ENCODE results near the gene BMAL1. TPM values are rescaled to one million over a fixed set of nuclear protein-coding genes. Genes with fewer than 3 reads are reported as not detected.

The BMAL1 gene
- total and polyA plus RNA-seq, 2 of the 8 experiments (the other 6 are each of a cell fraction or from before 2014, with no cell fraction given): 6.8 to 6.9 TPM

DNA sequence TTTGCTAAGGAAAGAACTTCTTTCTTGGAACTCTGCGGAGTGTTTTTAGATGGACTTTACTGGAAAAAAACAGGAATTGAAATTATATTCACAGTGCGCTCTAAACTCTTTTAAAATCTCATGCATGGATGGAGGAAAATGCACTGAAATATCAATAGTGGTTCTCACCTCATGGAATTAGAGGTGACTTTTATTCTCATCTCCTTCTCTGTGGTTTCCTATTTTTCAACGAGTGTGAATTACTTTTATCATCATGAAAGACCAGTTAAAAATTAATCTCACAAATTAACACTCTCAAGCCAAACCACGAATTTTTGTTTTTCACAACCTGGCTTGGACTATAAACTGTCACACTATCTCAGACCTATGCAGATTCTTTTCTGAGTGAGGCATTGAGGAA lies 16.6 kb downstream of the BMAL1 start:
- H2BK5ac ChIP-seq (ENCODE audit: low read depth, low read length): no peak overlapping the region
- WGBS, 2 experiments (ENCODE audit: extremely low coverage in 1 of 2, insufficient coverage in 1 of 2, insufficient read length in 1 of 2, insufficient replicate concordance in 2 of 2, low coverage in 1 of 2, low lambda C conversion rate in 2 of 2, missing lambda C conversion rate in 1 of 2): 63% methylated on average over 4 of the region's 4 CpGs; no CpG with 5 or more reads in 1 of the 2 experiments
- no peaks in the 10 kb centered on the region for H3K36me3 ChIP-seq (ENCODE audit: control insufficient read depth in 2 of 4, insufficient read depth in 4 of 4, low read length in 3 of 4)
- H2BK15ac ChIP-seq (ENCODE audit: low read length): no peak overlapping the region
- no peak overlapping the region for H3K4me2 ChIP-seq (ENCODE audit: insufficient read depth in 1 of 2, low read depth in 2 of 2, low read length in 2 of 2)
- no peak overlapping the region for H3K56ac ChIP-seq (replicated peaks; ENCODE audit: insufficient read length, low read depth, low read length)
- no peak overlapping the region for H3K14ac ChIP-seq (ENCODE audit: insufficient read length)
- H3K4me1 ChIP-seq (replicated peaks in 1 of 4; ENCODE audit: control insufficient read depth in 3 of 4, insufficient read depth in 4 of 4, low read length in 3 of 4): no peaks in the 10 kb centered on the region
- no peaks in the 10 kb centered on the region for H3K9me3 ChIP-seq (ENCODE audit: insufficient read depth in 2 of 2, low read depth in 1 of 2, low read length in 1 of 2)
- no peak overlapping the region for H3K9ac ChIP-seq (replicated peaks in 1 of 4; ENCODE audit: extremely low read depth in 1 of 4, low read depth in 3 of 4, low read length in 3 of 4)
- CTCF ChIA-PET (ENCODE audit: partially characterized antibody): interaction anchor here (1.0 to 3.9 kb wide), 3 partner anchors 38 to 84 kb away, joined by 5 to 25 read pairs (median 5); no protein-coding TSS in a partner anchor
- H3K18ac ChIP-seq (ENCODE audit: extremely low read depth, low read length): no peak overlapping the region
- POLR2A ChIA-PET (ENCODE audit: partially characterized antibody): no interaction called here
- FAIRE-seq (no peak), DNase-seq (ENCODE audit: low read depth in 1 of 2, low spot score in 2 of 2) (no peak)
- H3K27me3 ChIP-seq (replicated peaks in 1 of 4; ENCODE audit: control insufficient read depth in 3 of 4, extremely low read depth in 1 of 4, insufficient read depth in 3 of 4, low read length in 3 of 4): no peaks in the 10 kb centered on the region
- no peaks in the 10 kb centered on the region for H3K23me2 ChIP-seq (ENCODE audit: low read depth, low read length)
- H3K4ac ChIP-seq (replicated peaks; ENCODE audit: insufficient read length, low read depth, low read length): no peak overlapping the region
- H4K8ac ChIP-seq (ENCODE audit: extremely low read depth, insufficient read depth, low read length): no peak overlapping the region
- H3K27ac ChIP-seq (ENCODE audit: low read depth, low read length): no peak overlapping the region
- H2BK12ac ChIP-seq (ENCODE audit: low read depth, low read length): no peak overlapping the region
- H2AK5ac ChIP-seq (ENCODE audit: low read depth, low read length): no peak overlapping the region
- H3K79me1 ChIP-seq (ENCODE audit: low read depth, low read length): peaks cover 3% of the 10 kb centered on the region; the same call in 1 of the 2 replicates
- no peak overlapping the region for H4K5ac ChIP-seq (ENCODE audit: insufficient read length, low read depth, low read length)
- no peaks in the 10 kb centered on the region for H3K79me2 ChIP-seq (ENCODE audit: control insufficient read depth in 1 of 2, insufficient read depth in 2 of 2, low read length in 2 of 2)
- no peak overlapping the region for H2AFZ ChIP-seq (ENCODE audit: low read length)
- no peak for TF ChIP-seq TBP (IDR thresholded peaks at IDR 0.05; ENCODE audit: low read depth, low read length)
- TF ChIP-seq EP300 (IDR thresholded peaks at IDR 0.05; ENCODE audit: borderline replicate concordance in 1 of 2, low read depth in 2 of 2, low read length in 2 of 2): no peak
- TF ChIP-seq CHD2 (IDR thresholded peaks at IDR 0.05; ENCODE audit: low read length): no peak
- no peak overlapping the region for H2BK120ac ChIP-seq (replicated peaks; ENCODE audit: low read depth, low read length)
- no peak overlapping the region for H4K91ac ChIP-seq (replicated peaks; ENCODE audit: insufficient read length, low read length)
- H4K20me1 ChIP-seq (replicated peaks in 1 of 2; ENCODE audit: control insufficient read depth in 1 of 2, insufficient read depth in 2 of 2, low read length in 2 of 2): peaks cover 2 to 7% of the 10 kb centered on the region in 2 experiments
- no peak overlapping the region for H3K4me3 ChIP-seq (ENCODE audit: extremely low read depth in 1 of 4, insufficient read depth in 2 of 4, low read depth in 3 of 4, low read length in 4 of 4)
- H3K23ac ChIP-seq (ENCODE audit: insufficient read length): no peak overlapping the region
- no peak overlapping the region for H2BK20ac ChIP-seq (ENCODE audit: low read length)

Measured in H1 (cell line).